HG03066 (cell line): Measurements from ENCODE around the gene LMTK3.
"Not testable (repeated sequence)": the region's sequence is repeated elsewhere in the genome, so short reads cannot be mapped to it uniquely, and the experiment has no call there.

Experiments used
- ATAC-seq: cut with Tn5 transposase; IDR thresholded peaks from one replicate; pipeline ENCODE4 v1.9.1; 2021; ENCODE audit warnings: low read depth; ENCODE audit not compliant: unreplicated experiment

The LMTK3 gene

GRCh38 chr19:48539503-48540096 is 28.0 kb upstream of the LMTK3 start:
- no peak for ATAC-seq

DNA sequence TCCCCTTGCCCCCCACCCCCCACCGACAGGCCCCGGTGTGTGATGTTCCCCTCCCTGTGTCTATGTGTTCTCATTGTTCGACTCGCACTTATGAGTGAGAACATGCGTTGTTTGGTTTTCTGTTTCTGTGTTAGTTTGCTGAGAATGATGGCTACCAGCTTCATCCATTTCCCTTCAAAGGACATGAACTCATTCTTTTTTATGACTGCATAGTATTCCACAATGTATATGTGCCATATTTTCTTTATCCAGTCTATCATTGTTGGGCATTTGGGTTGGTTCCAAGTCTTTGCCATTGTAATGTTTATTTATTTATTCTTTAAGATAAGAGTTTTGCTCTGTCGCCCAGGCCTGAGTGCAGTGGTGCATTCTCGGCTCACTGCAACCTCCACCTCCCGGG is 26.4 kb upstream of the LMTK3 start:
- not testable (repeated sequence) for ATAC-seq

DNA sequence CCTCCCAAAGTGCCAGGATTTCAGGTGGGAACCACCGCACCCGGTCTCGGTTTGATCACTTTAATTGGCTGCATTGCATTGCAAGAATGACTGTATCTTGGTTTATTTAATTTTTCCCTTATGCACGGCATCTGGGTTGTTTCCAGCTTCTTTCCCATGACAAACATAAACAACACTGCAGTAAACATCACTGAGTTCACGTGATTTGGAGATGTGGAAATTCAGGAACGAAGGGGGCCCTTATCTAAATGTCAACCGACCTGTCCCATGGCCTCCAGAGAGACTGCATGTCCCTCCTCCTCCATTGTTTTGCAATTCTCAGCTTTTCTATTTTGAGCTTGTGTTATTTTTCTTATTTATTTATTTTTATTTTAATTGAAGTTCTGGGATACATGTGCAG is 25.9 kb upstream of the LMTK3 start:
- ATAC-seq = no peak

DNA sequence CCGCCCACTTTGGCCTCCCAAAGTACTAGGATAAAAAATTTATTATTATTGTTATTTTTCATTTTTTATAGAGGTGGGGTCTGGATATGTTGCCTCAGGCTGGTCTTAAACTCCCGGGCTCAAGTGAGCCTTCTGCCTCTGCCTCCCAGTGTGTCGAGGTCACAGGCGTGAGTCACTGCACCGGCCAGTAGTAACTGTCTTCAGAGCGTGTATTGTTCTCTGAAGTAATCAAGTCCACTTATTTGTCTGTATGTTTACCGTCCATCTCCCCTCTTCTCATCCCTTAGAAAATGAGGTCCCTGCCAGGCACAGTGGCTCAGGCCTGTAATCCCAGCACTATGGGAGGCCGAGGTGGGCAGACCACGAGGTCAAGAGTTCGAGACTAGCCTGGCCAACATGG is 22.1 kb upstream of the LMTK3 start:
- no peak for ATAC-seq

- ATAC-seq = no peak
These were observed 19.1 kb upstream of the LMTK3 start for GRCh38 chr19:48530770-48531169.

GRCh38 chr19:48530066-48530720 is 18.6 kb upstream of the LMTK3 start:
- no peak for ATAC-seq

- ATAC-seq = no peak
These were observed 17.5 kb upstream of the LMTK3 start for GRCh38 chr19:48529156-48529555.

DNA sequence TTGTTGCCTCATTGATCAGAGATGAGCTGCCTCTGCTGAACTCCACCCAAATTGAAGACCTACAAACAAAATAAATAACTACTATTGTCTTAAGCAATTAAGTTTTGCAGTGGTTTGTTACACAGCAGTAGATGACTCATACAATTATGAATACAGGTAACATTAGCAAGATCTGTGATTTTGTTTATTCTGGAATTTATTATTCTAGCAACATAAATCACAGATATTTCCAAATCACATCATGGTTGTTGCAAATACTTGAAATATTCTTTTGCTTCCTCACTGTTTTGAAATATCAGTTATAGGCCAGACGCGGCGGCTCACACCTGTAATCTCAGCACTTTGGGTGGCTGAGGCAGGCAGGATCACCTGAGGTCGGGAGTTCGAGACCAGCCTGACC is 13.1 kb upstream of the LMTK3 start:
- no peak for ATAC-seq

DNA sequence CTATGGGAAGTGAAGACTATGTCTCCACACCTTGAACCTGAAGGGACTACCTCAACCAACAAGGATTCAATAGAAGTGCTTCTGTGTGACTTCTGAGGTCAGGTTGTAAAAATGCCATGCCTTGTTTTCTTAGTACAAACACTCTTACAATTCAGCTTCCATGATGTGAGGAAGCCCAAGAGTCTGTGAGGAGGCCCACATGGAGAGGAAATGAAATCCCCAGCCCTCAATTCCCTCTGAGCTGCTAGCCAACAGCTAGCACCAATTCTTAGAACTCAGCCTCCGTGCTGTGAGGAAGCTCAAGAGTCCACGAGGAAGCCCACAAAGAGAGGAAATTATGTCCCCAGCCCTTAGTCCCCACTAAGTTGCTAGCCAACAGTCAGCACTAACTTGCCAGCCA is 12.6 kb upstream of the LMTK3 start:
- ATAC-seq = no peak

- ATAC-seq = no peak
These were observed 8.5 kb upstream of the LMTK3 start for GRCh38 chr19:48520134-48520533.

DNA sequence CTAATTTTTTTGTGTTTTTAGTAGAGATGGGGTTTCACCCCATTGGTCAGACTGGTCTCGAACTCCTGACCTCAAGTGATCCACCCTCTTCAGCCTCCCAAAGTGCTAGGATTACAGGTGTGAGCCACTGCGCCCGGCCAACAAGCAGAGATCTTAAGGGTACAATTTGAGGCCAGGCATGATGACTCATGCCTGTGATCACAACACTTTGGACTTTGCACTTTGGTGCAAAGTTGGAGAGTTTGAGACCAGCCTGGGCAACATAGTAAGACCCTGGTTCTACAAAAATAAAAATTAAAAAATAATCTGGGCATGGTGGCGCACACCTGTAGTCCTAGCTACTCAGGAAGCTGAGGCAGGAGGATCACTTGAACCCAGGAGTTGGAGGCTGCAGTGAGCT is 7.8 kb upstream of the LMTK3 start:
- ATAC-seq = not testable (repeated sequence)

DNA sequence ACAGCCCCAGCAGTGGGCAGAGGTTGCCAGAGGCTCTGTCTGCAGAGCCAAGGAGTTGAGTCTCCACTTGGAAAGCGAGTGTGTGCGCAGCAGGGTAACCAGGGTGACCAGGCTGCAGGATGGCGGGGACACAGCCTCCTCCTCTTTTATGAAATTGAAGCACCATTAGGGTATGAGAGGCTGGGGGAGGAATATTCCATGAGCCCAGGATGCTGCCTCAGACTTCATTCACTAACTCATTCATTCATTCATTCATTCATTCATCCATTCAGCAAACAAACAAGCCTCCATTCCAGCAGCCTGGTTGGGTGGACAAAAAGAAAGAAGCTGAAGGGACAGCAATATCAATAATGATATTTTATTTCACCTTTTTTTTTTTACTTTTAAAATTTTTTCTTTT is 6.6 kb upstream of the LMTK3 start:
- ATAC-seq = no peak

GRCh38 chr19:48516536-48516935 is 4.9 kb upstream of the LMTK3 start:
- no peak for ATAC-seq

DNA sequence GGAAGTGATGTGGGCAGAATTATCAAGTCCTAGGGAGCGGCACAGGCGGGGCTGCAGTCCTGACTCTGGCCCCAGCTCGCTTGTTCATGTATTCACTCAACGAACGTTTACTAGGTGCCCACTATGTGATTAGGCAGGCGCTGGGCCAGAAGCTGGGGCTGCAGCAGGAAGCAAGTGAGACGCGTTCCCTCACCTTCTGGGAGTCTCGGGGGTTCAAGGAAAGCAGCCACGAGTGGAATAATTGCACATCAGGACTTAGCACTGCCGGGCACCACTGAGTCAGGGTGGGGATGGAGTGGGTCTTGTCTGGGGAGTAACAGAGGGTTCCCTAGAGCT is 2.5 kb upstream of the LMTK3 start:
- no peak for ATAC-seq

- ATAC-seq = no peak
These were observed 1.9 kb upstream of the LMTK3 start for GRCh38 chr19:48513289-48514122.

DNA sequence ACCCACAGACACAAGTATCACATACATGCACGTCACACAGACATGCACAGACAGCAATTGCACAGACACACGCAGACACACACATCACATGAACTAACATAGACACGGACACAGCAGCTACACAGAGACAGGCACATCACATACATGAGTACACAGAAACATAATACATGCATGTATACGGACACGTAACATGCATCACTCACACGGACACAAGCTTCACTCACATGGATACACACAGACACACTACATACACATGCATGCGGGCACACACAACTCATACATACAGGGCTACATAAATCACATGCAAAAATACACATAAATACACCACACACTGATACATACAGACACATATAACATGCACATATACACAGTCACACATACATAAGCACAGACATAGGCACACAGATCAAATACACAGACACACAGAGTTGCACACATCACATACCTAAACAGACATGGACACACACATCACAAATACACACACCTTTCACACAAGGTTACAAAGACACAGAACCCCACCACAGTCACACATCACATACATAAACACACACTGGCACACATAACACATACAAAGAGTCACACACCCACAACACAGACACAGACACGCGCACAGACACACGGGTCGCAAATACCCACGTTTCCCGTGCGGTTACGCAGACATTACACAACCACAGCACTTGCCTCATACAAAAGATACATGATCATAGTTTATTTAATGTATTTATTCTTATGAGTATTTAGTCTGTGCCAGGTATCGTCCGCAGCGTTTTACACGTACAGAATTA is 1.1 kb upstream of the LMTK3 start:
- ATAC-seq = no peak

GRCh38 chr19:48511321-48511731 is 309 bp downstream of the LMTK3 start:
- no peak for ATAC-seq

- ATAC-seq = no peak
These were observed 990 bp downstream of the LMTK3 start for GRCh38 chr19:48510421-48511268.

DNA sequence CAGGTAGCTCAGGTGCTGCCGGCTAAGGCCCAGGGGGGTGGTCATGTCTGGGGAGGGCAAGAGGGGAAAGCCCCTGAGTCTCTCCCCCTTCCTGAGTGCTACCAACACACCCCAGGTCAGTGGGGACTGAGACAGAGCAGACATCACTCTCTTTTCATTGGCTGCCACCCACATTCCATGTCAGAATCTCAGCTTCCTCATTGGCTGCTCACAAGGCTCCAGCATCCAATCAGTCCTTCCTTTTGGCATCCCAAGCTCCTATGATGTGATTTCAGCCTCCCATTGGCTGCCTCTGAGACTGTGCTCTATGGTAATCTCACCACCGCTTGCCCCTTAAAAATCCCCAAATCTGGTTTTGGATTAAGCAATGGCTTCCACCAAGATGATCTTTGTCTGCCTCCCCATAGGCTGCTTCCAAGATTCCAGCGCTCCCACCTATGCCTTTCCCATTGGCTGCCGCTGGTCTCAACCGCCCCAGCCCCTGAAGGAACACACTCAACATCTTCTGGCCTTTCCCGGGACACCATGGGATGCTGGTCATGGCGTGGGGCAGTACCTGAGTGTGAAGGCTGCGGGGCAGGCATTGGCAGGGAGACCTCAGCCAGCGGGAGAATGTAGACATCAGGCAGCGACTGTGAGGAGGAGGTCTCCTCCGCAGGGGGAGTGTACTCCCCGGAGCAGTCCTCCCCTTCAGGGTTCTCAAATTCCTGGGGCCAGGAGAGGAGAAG is 2.0 kb downstream of the LMTK3 start:
- no peak for ATAC-seq
